Natural killer cell (primary cell): Measurements from ENCODE around the gene MTA2. TPM values are rescaled to one million over a fixed set of nuclear protein-coding genes. Genes with fewer than 3 reads are reported as not detected.

Experiments
- ATAC-seq, 3 donors: fragments of 150-1000 bp in 2 of 3; fragments of 200-7000 bp in 1 of 3; cut with Tn5 transposase; 1 replicate in 1 of 3; 2 replicates in 2 of 3; pipeline ENCODE4 v1.10.0; 2021; ENCODE audit warnings: mild to moderate bottlenecking in 2 of 3, moderate library complexity in 2 of 3
- DNase-seq, 2 donors: peaks; one replicate each; pipeline versions ENCODE4 v3.0.0 to v3.0.0-alpha.2; 2013 to 2021; ENCODE audit warnings: mixed read lengths in 1 of 2
- H3K27ac ChIP-seq: one replicate; pipeline ENCODE4 v1.5.1; 2013; ENCODE audit warnings: mild to moderate bottlenecking, low read length
- H3K27me3 ChIP-seq: one replicate; pipeline ENCODE4 v1.6.1; 2013; ENCODE audit warnings: low read length; ENCODE audit not compliant: control insufficient read depth, insufficient read depth
- H3K36me3 ChIP-seq: one replicate; pipeline ENCODE4 v1.6.1; 2013; ENCODE audit warnings: low read length; ENCODE audit not compliant: control insufficient read depth, insufficient read depth
- H3K4me1 ChIP-seq: one replicate; pipeline ENCODE4 v1.6.1; 2013; ENCODE audit warnings: low read length; ENCODE audit not compliant: control insufficient read depth, insufficient read depth
- H3K4me3 ChIP-seq: one replicate; pipeline ENCODE4 v1.5.1; 2013; ENCODE audit warnings: low read length
- H3K9me3 ChIP-seq: one replicate; pipeline ENCODE4 v1.6.1; 2013; ENCODE audit warnings: low read length; ENCODE audit not compliant: control insufficient read depth, insufficient read depth
- H3K27ac Mint-ChIP-seq, 2 donors: one replicate each; pipeline ENCODE4 v1.8.0; 2022; ENCODE audit warnings: mild to moderate bottlenecking in 2 of 2, mixed read lengths in 2 of 2, moderate library complexity in 1 of 2
- H3K27me3 Mint-ChIP-seq, 2 donors: one replicate each; pipeline ENCODE4 v1.8.0; 2022; ENCODE audit warnings: low read depth in 2 of 2, mixed read lengths in 2 of 2
- H3K36me3 Mint-ChIP-seq: one replicate; pipeline ENCODE4 v1.8.0; 2022; ENCODE audit warnings: mixed read lengths
- H3K4me1 Mint-ChIP-seq, 2 donors: one replicate each; pipeline ENCODE4 v1.8.0; 2022; ENCODE audit warnings: mixed read lengths in 2 of 2
- H3K4me3 Mint-ChIP-seq: one replicate; pipeline ENCODE4 v1.8.0; 2022; ENCODE audit warnings: mild to moderate bottlenecking, moderate library complexity, mixed read lengths
- H3K9me3 Mint-ChIP-seq, 2 donors: one replicate each; pipeline ENCODE4 v1.8.0; 2022; ENCODE audit warnings: mixed read lengths in 2 of 2
- CTCF ChIP-seq: fragments of 200-600 bp; IDR thresholded peaks from one replicate; pipeline ENCODE4 v1.8.0; 2022; ENCODE audit warnings: antibody characterized with exemption
- WGBS: methylation state at CpG from one replicate; pipeline ENCODE4 v1.1.7; 2013; ENCODE audit warnings: missing lambda C conversion rate; ENCODE audit not compliant: insufficient coverage; 5-methylcytosine and 5-hydroxymethylcytosine counted together
- intact Hi-C: fragments of 100-400 bp; cut with micrococcal nuclease; formaldehyde crosslinking; loops from one replicate; pipeline ENCODE4 v1.14.2; 2022
- total RNA-seq, 4 donors: library from RNA; stranded (reverse); fragments of 120-200 nt in 1 of 4; gene quantifications; one replicate each; pipeline versions ENCODE4 v1.2.3 to v1.2.4, GENCODE V29; 2013 to 2022

The MTA2 gene
- total RNA-seq, 3 donors from 2014 or later (not counting 1 experiment from before 2014, with no cell fraction given), result 254 to 305 (median 259) TPM

DNA sequence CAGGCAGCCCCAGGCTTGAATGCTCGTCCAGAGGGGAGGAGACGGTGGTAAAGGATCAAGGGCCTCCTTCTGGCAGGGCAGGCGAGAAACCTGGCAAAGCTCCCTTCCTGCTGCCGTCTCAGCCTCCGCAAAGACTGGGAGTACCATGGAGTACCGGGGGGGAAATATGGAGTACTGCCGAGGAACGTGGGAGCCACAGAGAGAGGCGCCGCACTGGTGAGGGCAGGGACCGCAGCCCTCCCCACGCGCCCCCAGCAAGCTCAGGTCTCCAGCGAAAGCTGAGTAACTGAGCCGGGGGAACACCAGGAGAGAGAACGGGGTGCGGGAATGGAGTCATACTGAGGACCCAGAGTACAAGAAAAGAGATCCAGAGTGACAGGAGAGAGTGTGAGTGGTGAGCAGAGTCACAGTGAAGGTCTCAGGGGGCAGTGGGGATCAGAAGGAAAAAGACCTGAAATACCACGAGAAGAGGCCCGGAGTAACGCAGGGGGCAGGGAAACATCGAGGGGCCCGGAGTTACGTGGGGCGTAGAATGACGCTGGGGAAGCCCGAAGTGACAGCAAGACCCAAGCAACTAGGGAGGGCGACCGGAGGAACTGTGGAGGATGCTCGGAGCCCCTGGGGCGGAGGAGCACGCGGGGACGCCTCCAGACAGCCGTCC, 10.2 kb upstream of the MTA2 start:
- Mint-ChIP-seq H3K27me3 (no peaks in the 10 kb centered on the region), H3K9me3 (no peaks in the 10 kb centered on the region), H3K4me3 (peak overlapping the region; percentile 96), H3K27ac (peak overlapping the region; percentile 95 to 98), H3K4me1 (peaks cover 18 to 53% of the 10 kb centered on the region in 2 donors), H3K36me3 (no peaks in the 10 kb centered on the region)
- Histone ChIP-seq H3K27ac (peak overlapping the region; percentile 89), H3K36me3 (peaks cover 41% of the 10 kb centered on the region), H3K4me1 (peaks cover 27% of the 10 kb centered on the region), H3K9me3 (no peaks in the 10 kb centered on the region), H3K27me3 (no peaks in the 10 kb centered on the region), H3K4me3 (peak overlapping the region; percentile 64)
- WGBS, result under 1% methylated on average over 34 of the region's 34 CpGs
- no peak for TF ChIP-seq CTCF
- ATAC-seq, result peak; percentile 56 to 71 (median 57)
- intact Hi-C loops, result loop anchor here (2.0 to 5.0 kb wide), 2 partner anchors 53 to 95 kb away; partner anchors contain the start of genes BSCL2, C11orf98, CSKMT and GNG3
- DNase-seq, result peak in 1 of 2 donors; percentile 82

GRCh38 chr11:62610814-62611704, 9.4 kb upstream of the MTA2 start:
- intact Hi-C loops, result loop anchor here (5.0 kb wide), 1 partner anchor 96 kb away; the partner anchor contains the start of genes BSCL2 and GNG3
- no peak for ATAC-seq
- H3K9me3 Mint-ChIP-seq, result no peaks in the 10 kb centered on the region

GRCh38 chr11:62610403-62610802, 8.7 kb upstream of the MTA2 start:
- no peak for ATAC-seq
- H3K27ac ChIP-seq, result no peak overlapping the region
- no peaks in the 10 kb centered on the region for H3K9me3 Mint-ChIP-seq
- H3K4me1 ChIP-seq, result peaks cover 27% of the 10 kb centered on the region
- no peak overlapping the region for H3K4me3 ChIP-seq
- H3K36me3 Mint-ChIP-seq, result no peaks in the 10 kb centered on the region
- H3K9me3 ChIP-seq, result no peaks in the 10 kb centered on the region
- H3K27me3 Mint-ChIP-seq, result no peaks in the 10 kb centered on the region
- peaks cover 42% of the 10 kb centered on the region for H3K36me3 ChIP-seq
- H3K27me3 ChIP-seq, result no peaks in the 10 kb centered on the region
- intact Hi-C loops, result loop anchor here (5.0 kb wide), 1 partner anchor 97 kb away; the partner anchor contains the start of genes BSCL2 and GNG3
- H3K27ac Mint-ChIP-seq, result peak overlapping the region; percentile 95 to 98
- TF ChIP-seq CTCF, result no peak
- peak overlapping the region; percentile 77 for H3K4me3 Mint-ChIP-seq
- H3K4me1 Mint-ChIP-seq, result peaks cover 18 to 53% of the 10 kb centered on the region in 2 donors
- DNase-seq, result no peak
- WGBS, result 98% methylated on average over 6 of the region's 6 CpGs

More at GRCh38 chr11:62610814-62611704, 9.4 kb upstream of the MTA2 start:
- Mint-ChIP-seq H3K27ac (peak overlapping the region; percentile 95 to 98), H3K36me3 (no peaks in the 10 kb centered on the region), H3K4me3 (peak overlapping the region; percentile 96), H3K4me1 (peaks cover 18 to 53% of the 10 kb centered on the region in 2 donors), H3K27me3 (no peaks in the 10 kb centered on the region)
- DNase-seq, result no peak
- peaks cover 41% of the 10 kb centered on the region for H3K36me3 ChIP-seq
- peak overlapping the region; percentile 64 for H3K4me3 ChIP-seq
- H3K4me1 ChIP-seq, result peaks cover 27% of the 10 kb centered on the region
- no peaks in the 10 kb centered on the region for H3K27me3 ChIP-seq
- H3K27ac ChIP-seq, result peak overlapping the region; percentile 89
- no peak for TF ChIP-seq CTCF
- 80% methylated on average over 26 of the region's 28 CpGs for WGBS
- no peaks in the 10 kb centered on the region for H3K9me3 ChIP-seq
